ENCODE data around the gene SNX20. TPM values are rescaled to one million over a fixed set of nuclear protein-coding genes. Genes with fewer than 3 reads are reported as not detected.

Gene SNX20
- total RNA-seq, 1 experiment from 2014 or later = 0.10 TPM

- in situ Hi-C loops (cut with HindIII; ENCODE audit: low pct_unique_long_range_greater_than_20kb, low sequenced_read_pairs) = no loop called here
- ChIA-PET CTCF (no interaction called here), POLR2A (no interaction called here)
- H3K4me3 ChIP-seq (ENCODE audit: low read depth in 2 of 2, low read length in 2 of 2) = no peak overlapping the region
- no peak overlapping the region for H3K27ac ChIP-seq (ENCODE audit: low read length)
- intact Hi-C loops (cut with micrococcal nuclease; ENCODE audit: unreplicated experiment) = no loop called here
- ATAC-seq = no peak
- TF ChIP-seq SIN3A (IDR thresholded peaks at IDR 0.05; ENCODE audit: borderline replicate concordance, insufficient read depth, low read depth, low read length) = no peak
- no peak for TF ChIP-seq TCF7L2 (IDR thresholded peaks at IDR 0.05; ENCODE audit: low read depth, low read length)
- TF ChIP-seq CTCF (IDR thresholded peaks at IDR 0.05) = no peak
- no peak for TF ChIP-seq POLR2AphosphoS5 (IDR thresholded peaks at IDR 0.05; ENCODE audit: low read depth, low read length)
- no peak for TF ChIP-seq REST (IDR thresholded peaks at IDR 0.05; ENCODE audit: insufficient read depth in 1 of 2, low read depth in 2 of 2, low read length in 1 of 2)
- no peaks in the 10 kb centered on the region for H3K4me1 ChIP-seq (ENCODE audit: control insufficient read depth, insufficient read depth, low read length)
- DNase-seq (ENCODE audit: low read depth, low spot score) = no peak
- H3K27me3 ChIP-seq (ENCODE audit: control insufficient read depth, insufficient read depth, low read length) = peaks cover 2% of the 10 kb centered on the region; the same call in 1 of the 2 replicates
- no TSS peak for BruUV-seq (replicated peaks)
- H3K9me3 ChIP-seq (ENCODE audit: control insufficient read depth, insufficient read depth, low read depth, low read length) = no peaks in the 10 kb centered on the region
- H3K36me3 ChIP-seq (ENCODE audit: control insufficient read depth, insufficient read depth, low read length) = no peaks in the 10 kb centered on the region
Observed at GRCh38 chr16:50641818-50642187, 39.3 kb downstream of the SNX20 start.

- ChIA-PET POLR2A (no interaction called here), CTCF (no interaction called here)
- DNase-seq (ENCODE audit: low read depth, low spot score) (no peak), ATAC-seq (no peak)
- Histone ChIP-seq H3K4me1 (ENCODE audit: control insufficient read depth, insufficient read depth, low read length) (no peaks in the 10 kb centered on the region), H3K27me3 (ENCODE audit: control insufficient read depth, insufficient read depth, low read length) (peaks cover 2% of the 10 kb centered on the region; the same call in 1 of the 2 replicates), H3K9me3 (ENCODE audit: control insufficient read depth, insufficient read depth, low read depth, low read length) (no peaks in the 10 kb centered on the region), H3K4me3 (ENCODE audit: low read depth in 2 of 2, low read length in 2 of 2) (no peak overlapping the region), H3K27ac (ENCODE audit: low read length) (no peak overlapping the region), H3K36me3 (ENCODE audit: control insufficient read depth, insufficient read depth, low read length) (no peaks in the 10 kb centered on the region)
- in situ Hi-C loops (cut with HindIII; ENCODE audit: low pct_unique_long_range_greater_than_20kb, low sequenced_read_pairs) (no loop called here), intact Hi-C loops (cut with micrococcal nuclease; ENCODE audit: unreplicated experiment) (no loop called here)
- no TSS peak for BruUV-seq (replicated peaks)
- TF ChIP-seq POLR2AphosphoS5 (IDR thresholded peaks at IDR 0.05; ENCODE audit: low read depth, low read length) (no peak), TCF7L2 (IDR thresholded peaks at IDR 0.05; ENCODE audit: low read depth, low read length) (no peak), REST (IDR thresholded peaks at IDR 0.05; ENCODE audit: insufficient read depth in 1 of 2, low read depth in 2 of 2, low read length in 1 of 2) (no peak), CTCF (IDR thresholded peaks at IDR 0.05) (no peak), SIN3A (IDR thresholded peaks at IDR 0.05; ENCODE audit: borderline replicate concordance, insufficient read depth, low read depth, low read length) (no peak)
Observed at GRCh38 chr16:50640919-50641817, 39.9 kb downstream of the SNX20 start.
